SK-N-MC (cell line): ENCODE results near the gene MS4A6E.

Experiments used
- EZH2 ChIP-seq: fragments of 200-600 bp; sonication (generic); IDR thresholded peaks from one replicate; pipeline ENCODE4 v1.6.1; 2017; ENCODE audit warnings: antibody characterized with exemption
- FOXP2 ChIP-seq: optimal IDR thresholded peaks from 2 replicates; pipeline ENCODE3; 2011; ENCODE audit warnings: mild to moderate bottlenecking, moderate library complexity; ENCODE audit not compliant: insufficient read depth; ENCODE audit errors: extremely low read length, control extremely low read depth
- POLR2AphosphoS5 ChIP-seq: IDR thresholded peaks from 2 replicates; pipeline ENCODE4 v1.6.1; 2012; ENCODE audit warnings: mild to moderate bottlenecking, low read depth, low read length, borderline replicate concordance

DNA sequence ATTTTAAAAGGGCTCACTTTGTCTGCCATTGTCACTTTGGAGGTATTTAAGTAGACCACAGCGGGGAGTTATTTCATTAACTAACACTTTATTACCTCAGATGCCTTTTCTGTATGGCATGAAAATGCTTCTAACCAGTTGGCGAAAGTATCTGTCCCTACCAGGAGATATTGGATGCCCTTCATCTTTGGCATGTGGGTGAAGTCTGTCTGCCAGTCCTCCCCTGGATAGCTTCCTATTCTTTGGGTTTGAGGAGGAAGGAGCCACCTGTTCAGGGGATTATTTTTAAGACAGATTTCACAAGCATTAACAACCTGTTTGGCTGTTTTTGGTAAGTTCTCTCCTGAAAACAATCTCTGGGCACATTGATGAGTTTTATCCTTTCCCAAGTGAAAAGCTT, 17.1 kb downstream of the MS4A6E start:
- TF ChIP-seq EZH2, result no peak
- TF ChIP-seq POLR2AphosphoS5, result no peak
- TF ChIP-seq FOXP2, result no peak
